HUES6 (cell line): ENCODE results near the gene GIPR.

Experiments used
- H3K27ac ChIP-seq: 2 replicates; pipeline ENCODE4 v1.7.0; 2013; ENCODE audit warnings: low read depth, mild to moderate bottlenecking, low read length, inconsistent platforms
- H3K27me3 ChIP-seq: 2 replicates; pipeline ENCODE4 v1.6.1; 2013; ENCODE audit warnings: low read length; ENCODE audit not compliant: control insufficient read depth, insufficient read depth
- H3K36me3 ChIP-seq: 2 replicates; pipeline ENCODE4 v1.6.1; 2013; ENCODE audit warnings: low read length; ENCODE audit not compliant: control insufficient read depth, insufficient read depth
- H3K4me1 ChIP-seq: 2 replicates; pipeline ENCODE4 v1.6.1; 2013; ENCODE audit warnings: low read length; ENCODE audit not compliant: control insufficient read depth, insufficient read depth
- H3K4me3 ChIP-seq: 2 replicates; pipeline ENCODE4 v1.5.1; 2013; ENCODE audit warnings: low read depth, low read length
- H3K9ac ChIP-seq: one replicate; pipeline ENCODE4 v1.6.1; 2013; ENCODE audit warnings: mild to moderate bottlenecking, low read length
- H3K9me3 ChIP-seq: 2 replicates; pipeline ENCODE4 v1.6.1; 2013; ENCODE audit warnings: low read depth, low read length; ENCODE audit not compliant: control insufficient read depth, insufficient read depth

The GIPR gene

DNA sequence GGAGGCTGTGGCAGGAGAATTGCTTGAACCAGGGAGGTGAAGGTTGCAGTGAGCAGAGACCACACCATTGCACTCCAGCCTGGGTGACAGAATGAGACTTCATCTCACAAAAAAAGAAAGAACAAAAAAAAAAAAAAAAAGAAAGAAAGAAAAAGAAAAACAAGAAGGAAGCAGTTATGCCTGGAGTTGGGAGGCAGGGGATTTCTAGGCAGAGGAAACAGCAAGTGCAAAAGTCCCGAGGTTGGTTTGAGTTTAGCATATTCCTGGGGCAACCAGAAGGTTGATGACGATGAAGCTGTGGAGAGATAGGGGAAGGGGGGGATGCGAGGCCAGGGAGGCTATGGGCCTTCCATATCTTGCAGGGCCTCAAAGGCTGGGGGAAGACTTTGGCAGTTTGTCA is 17.3 kb upstream of the GIPR start:
- Histone ChIP-seq H3K27ac (no peak overlapping the region), H3K9me3 (no peaks in the 10 kb centered on the region), H3K27me3 (no peaks in the 10 kb centered on the region), H3K36me3 (no peaks in the 10 kb centered on the region), H3K9ac (no peak overlapping the region), H3K4me1 (peaks cover 6% of the 10 kb centered on the region; the same call in 1 of the 2 replicates), H3K4me3 (no peak overlapping the region)

DNA sequence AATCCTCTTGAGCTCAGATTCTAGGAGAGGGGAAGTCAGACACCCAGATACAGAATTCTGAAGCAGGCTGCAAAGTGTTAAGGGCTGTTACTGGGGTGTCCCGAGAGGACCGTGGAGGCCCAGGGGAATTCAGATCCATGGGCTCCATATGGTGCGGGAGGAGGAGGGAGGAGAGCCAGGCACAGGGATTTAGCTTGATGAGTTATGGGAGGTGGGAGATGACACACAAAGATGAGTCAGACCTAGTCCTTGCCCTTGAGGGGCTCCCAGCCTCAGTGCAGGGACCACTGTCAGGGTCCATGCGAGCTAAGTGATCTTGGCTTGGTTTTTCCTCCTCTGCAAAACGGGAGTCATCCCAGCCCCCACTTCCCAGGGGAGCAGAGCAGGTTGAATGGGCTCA is 14.4 kb upstream of the GIPR start:
- Histone ChIP-seq H3K9ac (no peak overlapping the region), H3K4me1 (peaks cover 10% of the 10 kb centered on the region; the same call in 1 of the 2 replicates), H3K27me3 (no peaks in the 10 kb centered on the region), H3K4me3 (no peak overlapping the region), H3K9me3 (no peaks in the 10 kb centered on the region), H3K27ac (no peak overlapping the region), H3K36me3 (no peaks in the 10 kb centered on the region)

DNA sequence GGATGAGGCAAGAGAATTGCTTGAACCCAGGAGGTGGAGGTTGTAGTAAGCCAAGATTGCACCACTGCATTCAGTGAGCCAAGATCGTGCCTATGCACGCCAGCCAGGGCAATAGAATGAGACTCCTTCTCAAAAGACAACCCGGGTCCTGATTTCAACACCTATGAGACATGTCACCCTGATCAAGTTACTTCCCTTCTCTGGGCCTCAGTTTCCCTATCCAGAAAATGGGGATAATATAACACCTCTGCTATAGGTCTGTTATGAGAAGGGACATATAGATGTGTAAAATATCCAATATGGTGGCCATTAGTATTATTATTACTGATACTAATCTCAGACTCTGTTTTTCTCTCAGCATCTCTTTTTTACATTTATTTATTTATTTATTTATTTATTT is 12.9 kb upstream of the GIPR start:
- H3K4me3 ChIP-seq: no peak overlapping the region
- peaks cover 10% of the 10 kb centered on the region; the same call in 1 of the 2 replicates for H3K4me1 ChIP-seq
- H3K9ac ChIP-seq: no peak overlapping the region
- H3K9me3 ChIP-seq: no peaks in the 10 kb centered on the region
- no peaks in the 10 kb centered on the region for H3K36me3 ChIP-seq
- no peaks in the 10 kb centered on the region for H3K27me3 ChIP-seq
- H3K27ac ChIP-seq: no peak overlapping the region

DNA sequence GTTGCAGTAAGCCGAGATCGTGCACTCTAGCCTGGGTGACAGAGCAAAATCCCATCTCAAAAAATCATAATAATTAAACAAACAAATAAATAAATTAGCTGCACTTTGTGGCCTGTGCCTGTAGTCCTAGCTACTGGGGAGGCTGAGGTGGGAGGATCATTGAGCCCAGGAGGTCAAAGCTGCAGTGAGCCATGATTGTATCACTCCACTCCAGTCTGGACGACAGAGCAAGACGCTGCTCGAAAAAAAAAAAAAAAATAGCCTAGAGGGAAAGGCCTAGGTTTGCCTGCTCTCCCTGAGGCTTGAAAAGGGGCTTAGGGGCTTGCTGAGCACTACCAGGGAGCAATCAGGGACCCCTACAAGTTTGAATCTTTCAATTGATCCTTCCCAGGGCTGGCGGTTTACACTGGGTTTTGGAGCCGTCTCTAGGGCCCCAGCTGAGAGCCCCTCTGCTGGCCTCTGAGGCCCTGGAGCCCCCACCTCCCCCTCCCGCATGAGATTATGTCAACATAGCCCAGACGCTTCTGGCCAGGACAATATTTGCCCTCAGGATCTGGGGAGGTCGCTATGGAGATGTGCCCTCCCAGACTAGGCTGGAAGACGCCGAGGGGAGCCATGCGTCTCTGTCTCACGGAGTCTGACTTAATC is 10.4 kb upstream of the GIPR start:
- H3K9ac ChIP-seq: no peak overlapping the region
- no peak overlapping the region for H3K4me3 ChIP-seq
- H3K36me3 ChIP-seq: no peaks in the 10 kb centered on the region
- H3K27me3 ChIP-seq: no peaks in the 10 kb centered on the region
- no peak overlapping the region for H3K27ac ChIP-seq
- no peaks in the 10 kb centered on the region for H3K9me3 ChIP-seq
- H3K4me1 ChIP-seq: peaks cover 10% of the 10 kb centered on the region; the same call in 1 of the 2 replicates

DNA sequence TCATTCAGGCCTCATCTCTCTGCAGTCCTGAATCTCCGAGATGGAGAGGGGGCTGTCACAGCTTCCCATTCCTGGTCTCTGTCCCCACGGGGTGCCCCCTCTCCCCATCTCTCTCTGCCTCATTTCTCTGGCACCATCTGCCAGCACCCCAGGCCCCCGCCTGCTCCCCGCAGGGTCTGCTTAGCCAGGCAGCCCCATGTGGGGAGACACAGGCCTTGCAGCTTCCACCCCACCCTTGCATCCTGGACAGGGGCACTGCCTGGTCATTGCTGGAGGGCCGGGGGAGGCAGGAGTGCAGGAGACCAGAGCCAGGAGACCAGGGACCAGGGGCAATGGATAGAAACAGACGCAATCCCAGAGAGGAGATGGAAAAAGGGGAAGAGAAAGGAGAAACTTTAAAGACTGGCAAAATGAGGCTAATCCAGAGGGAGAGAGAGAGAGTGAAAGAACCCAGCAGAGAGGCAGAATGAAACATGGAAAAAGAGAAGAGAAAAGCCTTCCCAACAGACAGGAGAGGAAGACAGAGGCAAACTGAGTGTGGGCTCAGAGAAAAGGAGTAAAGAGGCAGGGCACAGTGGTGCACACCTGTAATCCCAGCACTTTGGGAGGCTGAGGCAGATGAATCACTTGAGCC is 8.8 kb upstream of the GIPR start:
- H3K9ac ChIP-seq: no peak overlapping the region
- H3K4me3 ChIP-seq: no peak overlapping the region
- H3K4me1 ChIP-seq: 0 out of 2 replicates have a peak, but pooled peaks cover 5% of the 10 kb centered on the region
- H3K36me3 ChIP-seq: no peaks in the 10 kb centered on the region
- H3K9me3 ChIP-seq: no peaks in the 10 kb centered on the region
- H3K27ac ChIP-seq: no peak overlapping the region
- no peaks in the 10 kb centered on the region for H3K27me3 ChIP-seq

DNA sequence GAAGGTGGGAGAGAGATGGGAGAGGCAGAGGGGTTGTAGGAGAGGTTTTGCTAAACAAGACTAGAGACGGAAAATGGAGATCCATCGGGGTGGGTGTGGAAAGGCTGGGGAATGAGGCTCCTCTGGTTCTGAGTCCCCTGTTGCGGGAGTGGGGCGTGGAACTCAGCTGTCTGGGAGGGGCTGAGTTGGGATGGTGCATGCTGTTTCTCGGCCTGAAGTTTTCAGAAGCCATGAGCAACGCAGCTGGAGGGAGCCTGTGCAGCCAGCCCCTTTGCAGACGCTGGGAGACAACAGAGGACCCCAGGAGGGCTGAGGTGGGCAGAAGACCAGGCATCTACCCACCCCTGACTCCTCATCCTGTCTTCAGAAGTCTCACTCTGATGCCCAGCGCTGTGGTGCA is 7.4 kb upstream of the GIPR start:
- H3K9ac ChIP-seq: no peak overlapping the region
- H3K4me3 ChIP-seq: no peak overlapping the region
- no peak overlapping the region for H3K27ac ChIP-seq
- no peaks in the 10 kb centered on the region for H3K9me3 ChIP-seq
- H3K36me3 ChIP-seq: no peaks in the 10 kb centered on the region
- no peaks in the 10 kb centered on the region for H3K27me3 ChIP-seq
- H3K4me1 ChIP-seq: 0 out of 2 replicates have a peak, but pooled peaks cover 5% of the 10 kb centered on the region

DNA sequence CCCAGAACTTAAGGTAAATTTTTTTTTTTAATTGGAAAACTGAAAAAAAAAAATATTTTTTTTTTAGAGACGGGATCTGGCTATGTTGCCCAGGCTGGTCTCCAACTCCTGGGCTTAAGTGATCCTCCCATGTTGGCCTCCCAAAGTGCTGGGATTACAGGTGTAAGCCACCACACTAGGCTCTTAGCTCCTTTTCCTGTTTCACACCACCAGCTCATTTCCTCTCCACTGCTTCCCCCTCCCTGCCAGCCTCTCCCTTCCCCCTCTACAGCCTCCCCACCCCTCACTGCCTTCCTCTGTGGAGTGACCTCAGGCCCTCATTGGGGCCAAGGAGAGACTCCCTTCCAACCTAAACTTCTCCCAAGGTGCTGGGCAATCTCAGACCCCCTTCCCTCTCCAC is 4.2 kb upstream of the GIPR start:
- peaks cover 8% of the 10 kb centered on the region; the same call in 1 of the 2 replicates for H3K27me3 ChIP-seq
- no peak overlapping the region for H3K27ac ChIP-seq
- no peak overlapping the region for H3K9ac ChIP-seq
- no peak overlapping the region for H3K4me3 ChIP-seq
- H3K9me3 ChIP-seq: no peaks in the 10 kb centered on the region
- no peaks in the 10 kb centered on the region for H3K36me3 ChIP-seq
- peaks cover 9% of the 10 kb centered on the region for H3K4me1 ChIP-seq

DNA sequence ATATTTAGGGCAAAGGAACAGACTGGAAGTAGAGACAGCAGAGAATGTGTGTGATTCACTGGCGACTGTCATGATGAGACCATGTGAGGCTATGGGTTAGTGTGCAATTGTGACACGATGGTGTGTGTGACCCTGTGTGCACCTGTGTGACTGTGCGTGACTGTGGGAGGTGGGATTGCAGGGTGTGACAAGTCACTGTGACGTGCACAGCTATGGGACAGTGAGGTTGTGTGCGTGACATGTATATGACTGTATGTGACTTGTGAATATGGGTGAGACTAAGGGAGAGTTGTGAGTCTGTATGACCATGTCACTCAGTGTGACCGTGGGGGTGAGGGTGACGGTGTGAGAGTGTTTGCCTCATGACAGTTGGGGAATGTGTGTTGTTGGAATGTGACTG is 3.4 kb upstream of the GIPR start:
- H3K9ac ChIP-seq: no peak overlapping the region
- no peaks in the 10 kb centered on the region for H3K9me3 ChIP-seq
- H3K4me1 ChIP-seq: peaks cover 9% of the 10 kb centered on the region
- no peak overlapping the region for H3K4me3 ChIP-seq
- peaks cover 16% of the 10 kb centered on the region; the same call in 1 of the 2 replicates for H3K27me3 ChIP-seq
- H3K27ac ChIP-seq: no peak overlapping the region
- H3K36me3 ChIP-seq: no peaks in the 10 kb centered on the region

DNA sequence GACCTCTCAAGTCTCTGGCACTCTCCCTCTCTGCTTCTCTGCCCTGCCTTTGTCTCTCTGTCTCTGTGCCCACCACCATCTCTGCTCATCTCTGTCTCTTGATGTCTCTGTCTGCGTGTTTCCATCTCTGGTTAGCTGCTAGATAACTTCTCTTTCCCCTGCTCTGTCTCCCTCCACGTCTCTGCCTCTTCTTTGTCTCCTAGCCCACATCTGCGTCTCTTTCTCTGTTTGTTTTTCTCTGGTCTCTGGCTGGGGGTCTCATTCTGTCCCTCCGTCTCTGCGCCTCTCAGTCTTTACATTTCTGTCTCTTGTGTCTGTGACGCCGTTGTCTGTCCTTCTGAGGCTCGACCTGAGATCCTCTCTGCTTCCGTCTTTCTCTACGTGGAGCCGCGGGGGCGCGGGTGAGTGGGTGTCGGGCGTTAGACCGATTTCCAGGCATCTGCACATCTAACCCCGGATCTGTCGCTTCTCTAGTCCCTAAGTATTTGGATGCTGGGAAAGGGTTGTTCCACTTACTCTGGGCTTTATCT is 386 bp downstream of the GIPR start:
- Histone ChIP-seq H3K36me3 (no peaks in the 10 kb centered on the region), H3K27ac (no peak overlapping the region), H3K27me3 (peaks cover 32% of the 10 kb centered on the region), H3K4me1 (peaks cover 13% of the 10 kb centered on the region), H3K9ac (peak overlapping the region; percentile 21), H3K4me3 (peak overlapping the region; percentile 67), H3K9me3 (no peaks in the 10 kb centered on the region)

DNA sequence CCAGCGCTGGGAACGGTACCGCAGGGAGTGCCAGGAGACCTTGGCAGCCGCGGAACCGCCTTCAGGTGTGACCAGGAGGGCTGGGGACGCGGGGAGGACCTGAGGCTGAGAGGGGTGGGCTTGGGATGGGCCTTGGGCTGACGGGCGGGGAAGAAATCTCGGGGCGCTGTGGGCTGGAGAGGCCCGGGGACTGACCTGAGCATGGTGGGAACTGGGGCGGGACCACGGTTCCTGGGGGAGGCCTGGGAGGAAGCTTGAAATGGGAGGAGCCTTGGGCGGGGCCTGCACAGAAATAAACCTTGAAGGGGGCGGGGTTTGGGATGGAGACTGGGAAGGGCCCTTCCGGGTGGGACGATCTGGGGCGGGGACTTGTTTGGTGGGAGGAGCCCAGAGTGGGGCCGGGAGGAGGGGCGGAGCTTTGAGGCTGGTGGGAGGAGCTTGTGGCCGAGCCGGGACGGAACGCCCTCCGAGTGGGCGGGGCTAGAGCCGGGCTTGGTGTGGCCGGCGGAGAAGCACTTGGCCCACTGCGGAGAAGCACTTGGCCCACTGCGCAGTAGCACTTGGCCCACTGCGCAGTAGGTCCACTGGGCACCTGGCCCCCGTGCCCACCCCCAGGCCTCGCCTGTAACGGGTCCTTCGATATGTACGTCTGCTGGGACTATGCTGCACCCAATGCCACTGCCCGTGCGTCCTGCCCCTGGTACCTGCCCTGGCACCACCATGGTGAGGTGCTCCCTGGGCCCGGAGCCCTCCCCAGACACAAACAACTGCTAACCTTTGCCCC is 2.8 kb downstream of the GIPR start:
- Histone ChIP-seq H3K4me3 (peak overlapping the region; percentile 69), H3K36me3 (no peaks in the 10 kb centered on the region), H3K9ac (peak overlapping the region; percentile 20), H3K27me3 (peaks cover 32% of the 10 kb centered on the region), H3K9me3 (no peaks in the 10 kb centered on the region), H3K4me1 (peaks cover 13% of the 10 kb centered on the region), H3K27ac (no peak overlapping the region)

DNA sequence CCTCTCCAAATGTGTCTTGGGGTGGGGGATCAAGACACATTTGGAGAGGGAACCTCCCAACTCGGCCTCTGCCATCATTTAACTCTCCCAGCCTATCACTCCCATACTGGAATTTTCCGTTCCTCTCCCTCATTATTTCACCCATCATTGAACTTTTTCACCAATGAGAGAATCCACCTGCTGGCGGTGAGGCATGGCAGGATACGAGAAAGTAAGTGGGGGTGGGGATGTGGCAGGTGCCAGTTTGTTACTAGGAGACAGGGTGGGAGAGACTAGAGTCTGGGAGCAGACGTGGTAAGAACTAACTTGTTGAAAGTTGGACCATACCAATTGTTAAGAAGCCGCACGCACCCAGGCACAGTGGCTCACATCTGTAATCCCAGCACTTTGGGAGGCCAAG is 6.9 kb downstream of the GIPR start:
- Histone ChIP-seq H3K9me3 (no peaks in the 10 kb centered on the region), H3K27me3 (peaks cover 29% of the 10 kb centered on the region), H3K27ac (no peak overlapping the region), H3K36me3 (no peaks in the 10 kb centered on the region), H3K4me3 (no peak overlapping the region), H3K9ac (no peak overlapping the region), H3K4me1 (peaks cover 13% of the 10 kb centered on the region)
